ENCODE results near the gene CRK.

CRK gene

GRCh38 chr17:1373707-1374237 lies 82.3 kb downstream of the CRK start:
- no peak for TF ChIP-seq CTCF (IDR thresholded peaks at IDR 0.05; ENCODE audit: control insufficient read depth, extremely low read depth, insufficient read depth)
- DNase-seq (ENCODE audit: low read depth) = no peak
- H3K4me3 ChIP-seq (ENCODE audit: low read depth, low read length) = no peak overlapping the region

- H3K4me3 ChIP-seq (ENCODE audit: low read depth, low read length) = no peak overlapping the region
- DNase-seq (ENCODE audit: low read depth) = no peak
- no peak for TF ChIP-seq CTCF (IDR thresholded peaks at IDR 0.05; ENCODE audit: control insufficient read depth, extremely low read depth, insufficient read depth)
These were observed 83.4 kb downstream of the CRK start for GRCh38 chr17:1372618-1373017.

- H3K4me3 ChIP-seq (ENCODE audit: low read depth, low read length) = no peak overlapping the region
- no peak for DNase-seq (ENCODE audit: low read depth)
- TF ChIP-seq CTCF (IDR thresholded peaks at IDR 0.05; ENCODE audit: control insufficient read depth, extremely low read depth, insufficient read depth) = no peak
These were observed 84.0 kb downstream of the CRK start for GRCh38 chr17:1371893-1372590.

All from LNCaP clone FGC (cell line).